NCI-H2196 (cell line): Measurements from ENCODE around the gene SLC25A21.
A peak's percentile ranks its signal among the peaks of the same experiment; 100 is the strongest.

Experiments used
- DNase-seq: peaks from one replicate; lab custom pipeline; 2025; ENCODE audit not compliant: unreplicated experiment; lab: John Stamatoyannopoulos, UW

The SLC25A21 gene

DNA sequence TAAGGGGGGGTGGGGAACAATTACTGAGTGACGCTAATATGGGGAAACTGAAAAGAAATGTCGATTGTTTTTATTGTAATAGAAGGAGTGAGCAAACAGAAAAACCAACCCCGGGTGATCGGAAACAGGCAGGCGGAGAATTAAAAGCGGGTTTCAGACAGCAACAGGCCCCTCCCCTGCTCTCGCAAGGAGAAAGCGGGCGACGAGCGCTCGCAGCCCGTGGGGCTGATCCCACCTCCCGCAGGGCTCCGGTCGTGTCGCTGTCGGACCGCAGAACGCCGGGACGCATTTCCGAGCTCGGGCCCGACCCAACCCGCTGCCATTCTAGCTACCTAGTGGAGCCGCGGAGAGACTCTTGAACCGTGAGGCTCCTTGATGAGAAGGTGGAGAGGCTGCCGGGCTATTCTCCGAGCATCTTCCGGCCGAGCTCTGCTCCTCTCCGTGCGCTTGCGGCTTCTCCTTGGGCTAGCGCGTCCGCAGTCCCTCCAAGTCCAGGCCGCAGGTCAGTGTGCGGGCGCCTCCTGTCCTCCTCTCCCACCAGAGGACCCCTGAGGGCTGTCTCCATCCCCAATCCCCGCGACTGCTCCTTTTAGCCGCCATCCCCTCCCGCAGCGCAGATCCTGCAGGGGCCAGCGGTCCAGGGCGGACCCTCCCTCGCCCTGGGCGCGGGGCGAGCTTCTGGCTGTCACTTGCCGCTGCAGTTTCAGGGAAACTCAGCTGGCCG, 514.8 kb downstream of the SLC25A21 start:
- no peak for DNase-seq

DNA sequence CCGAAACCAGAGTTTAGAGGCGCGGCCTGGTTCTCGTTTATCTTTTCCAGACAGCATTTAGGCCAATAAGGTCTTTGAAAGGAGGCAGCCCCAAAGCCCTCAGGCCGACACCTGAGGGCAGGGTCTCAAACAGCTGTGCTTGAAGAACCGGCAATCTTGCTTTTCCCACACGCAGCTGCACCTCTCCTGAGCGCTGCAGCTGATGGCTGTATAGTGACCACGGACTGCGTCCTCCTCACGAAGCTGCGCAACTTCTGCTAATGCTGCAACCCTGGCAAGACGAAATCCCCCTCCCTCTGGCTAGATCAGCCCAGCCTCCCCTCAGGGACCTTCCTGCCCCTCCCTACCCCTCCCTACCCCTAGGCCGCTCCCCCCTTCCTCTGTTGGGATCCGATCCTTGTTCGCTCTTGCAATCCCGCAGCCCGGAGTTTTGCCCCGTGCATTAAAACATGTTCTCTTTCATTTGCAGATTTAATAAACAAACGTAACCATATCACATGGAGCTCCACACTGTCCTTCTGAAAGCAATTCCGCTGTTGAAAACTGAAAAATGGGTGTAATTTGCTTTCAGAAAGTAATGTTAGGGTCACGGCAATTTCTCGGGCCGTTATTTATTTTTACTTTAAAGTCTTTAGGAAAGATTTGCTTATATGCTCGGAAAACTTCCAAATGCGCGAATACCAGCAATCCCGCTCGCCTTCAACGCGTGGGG, 515.6 kb downstream of the SLC25A21 start:
- no peak for DNase-seq

GRCh38 chr14:36655963-36656686, 516.3 kb downstream of the SLC25A21 start:
- DNase-seq: peak; percentile 65

GRCh38 chr14:36655571-36655962, 516.8 kb downstream of the SLC25A21 start:
- DNase-seq: no peak

- no peak for DNase-seq
Observed at GRCh38 chr14:36654794-36655381, 517.5 kb downstream of the SLC25A21 start.

- DNase-seq: no peak
Observed at GRCh38 chr14:36653962-36654793, 518.2 kb downstream of the SLC25A21 start.

- no peak for DNase-seq
Observed at GRCh38 chr14:36653413-36653812, 519.0 kb downstream of the SLC25A21 start.

DNA sequence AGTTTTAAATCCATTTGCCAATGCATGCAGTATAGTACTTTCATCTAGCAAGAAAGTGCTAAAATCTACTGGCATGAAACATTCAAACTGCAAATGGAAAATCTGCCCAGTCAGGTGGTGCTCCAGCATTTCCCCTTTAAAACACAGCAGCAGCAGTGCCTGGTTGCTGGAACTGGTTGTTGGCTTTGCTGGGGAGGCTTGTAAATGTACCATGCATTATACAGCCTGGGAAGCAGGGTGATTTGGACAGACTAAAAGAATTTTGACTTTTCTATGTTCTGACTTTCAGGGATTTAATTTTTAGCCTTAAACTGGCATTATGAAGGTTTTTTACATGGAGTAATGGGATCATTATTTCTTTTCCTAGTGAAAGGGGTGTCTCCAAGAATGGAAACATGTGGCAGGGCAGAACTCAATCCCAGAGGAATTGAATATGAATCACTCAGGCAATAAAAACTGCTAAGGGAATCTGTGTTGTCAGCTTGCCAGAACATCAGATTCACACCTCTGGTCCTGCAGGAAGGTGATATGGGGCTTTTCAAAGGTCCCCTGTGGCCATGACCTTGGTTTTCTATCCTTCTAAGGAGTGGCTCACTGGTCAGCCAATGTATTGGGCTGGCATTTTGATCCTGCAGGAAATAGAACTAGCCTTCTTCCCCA, 519.7 kb downstream of the SLC25A21 start:
- DNase-seq: no peak

DNA sequence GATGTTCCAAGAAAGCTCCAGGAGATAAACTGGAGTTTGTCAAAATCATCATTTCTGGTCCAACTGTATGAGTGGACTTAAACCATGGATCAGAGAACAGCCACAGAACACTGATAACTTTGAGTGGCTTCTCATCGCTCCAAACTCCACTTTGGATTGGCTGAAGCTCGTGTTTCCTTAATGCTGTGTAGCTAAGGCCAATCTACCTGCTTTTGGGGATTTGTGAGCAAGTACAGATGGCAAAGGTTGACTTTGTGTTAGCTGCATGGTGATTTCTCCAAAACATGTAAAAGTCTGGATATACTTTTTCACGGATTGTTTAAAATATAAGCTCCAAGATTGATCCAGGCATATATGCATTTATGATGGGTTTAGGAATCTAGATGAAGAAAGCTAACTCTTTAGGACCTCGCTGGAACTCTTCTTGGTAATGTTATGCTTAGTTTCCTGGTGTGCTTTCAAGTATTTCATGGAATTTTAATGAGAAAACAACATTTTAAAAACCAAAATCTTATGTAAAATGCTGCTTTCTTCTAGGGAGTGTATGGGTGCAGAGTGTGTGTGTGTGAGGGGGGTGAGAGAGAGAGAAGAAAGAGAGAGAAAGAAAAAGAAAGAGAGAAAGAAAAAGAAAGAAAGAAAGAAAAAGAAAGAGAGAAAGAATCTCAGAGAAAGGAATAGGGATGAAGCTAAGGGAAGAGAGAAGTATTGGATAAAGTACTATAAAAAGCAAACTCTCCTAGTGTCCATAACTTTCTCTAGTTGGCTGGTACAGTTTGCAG, 522.3 kb downstream of the SLC25A21 start:
- no peak for DNase-seq

GRCh38 chr14:36647824-36648753, 524.3 kb downstream of the SLC25A21 start:
- DNase-seq: peak; percentile 73

DNA sequence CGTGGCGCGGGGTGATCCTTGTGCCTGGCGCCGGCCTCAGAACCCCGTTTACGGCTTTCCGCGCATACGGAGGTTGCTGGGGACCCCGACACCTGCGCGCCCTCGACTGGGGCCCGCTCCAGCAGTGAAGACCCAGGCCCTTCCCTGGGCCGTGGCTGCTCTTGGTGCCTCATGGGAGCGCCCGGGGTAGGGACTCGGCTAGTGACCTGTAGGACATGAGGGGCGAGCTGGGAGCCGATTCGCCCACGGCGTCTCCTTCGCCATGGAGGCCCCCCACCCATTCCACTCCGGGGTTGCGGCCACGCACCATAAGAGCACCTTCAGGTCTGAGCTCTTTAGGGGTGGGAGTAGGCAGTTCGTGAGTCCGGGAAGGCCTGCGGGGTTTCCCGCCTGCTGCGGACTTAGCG, 525.0 kb downstream of the SLC25A21 start:
- no peak for DNase-seq

DNA sequence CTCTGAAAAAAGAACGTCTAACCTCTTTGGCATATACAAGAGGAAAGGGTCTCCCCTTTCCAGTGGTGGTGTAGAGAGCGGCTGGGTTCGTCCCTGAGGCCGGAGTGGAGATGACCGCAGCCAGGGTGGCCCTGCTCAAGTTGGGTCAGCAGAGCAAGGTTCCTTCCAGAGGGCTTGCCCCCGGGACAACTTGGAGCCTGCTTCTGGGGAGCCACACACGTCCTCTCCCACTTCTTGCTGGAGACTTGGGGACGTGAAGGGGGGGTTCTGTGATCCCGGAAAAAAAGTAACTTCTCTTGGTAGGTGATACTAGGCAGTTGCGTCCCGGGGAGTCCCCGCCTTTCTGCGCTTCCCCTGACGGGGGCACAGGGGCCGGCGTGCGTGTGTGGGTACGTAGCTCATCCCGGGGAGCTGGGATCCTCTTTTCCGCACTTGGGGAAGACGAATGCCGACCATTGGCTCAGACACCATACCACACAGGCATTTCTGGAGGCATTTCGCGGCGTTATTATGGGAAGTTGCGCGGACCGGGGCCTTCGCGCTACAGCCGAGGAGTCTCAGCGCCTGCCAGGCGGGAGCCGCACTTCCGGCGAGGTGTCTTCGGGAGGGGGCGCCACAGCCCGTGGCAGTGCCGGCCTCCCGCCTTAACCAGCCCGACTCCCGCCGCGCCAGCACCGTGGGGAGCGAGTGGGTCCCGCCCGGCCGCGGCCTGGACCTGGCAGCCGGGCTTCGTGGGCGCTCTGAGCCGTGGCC, 525.6 kb downstream of the SLC25A21 start:
- peak; percentile 54 for DNase-seq

DNA sequence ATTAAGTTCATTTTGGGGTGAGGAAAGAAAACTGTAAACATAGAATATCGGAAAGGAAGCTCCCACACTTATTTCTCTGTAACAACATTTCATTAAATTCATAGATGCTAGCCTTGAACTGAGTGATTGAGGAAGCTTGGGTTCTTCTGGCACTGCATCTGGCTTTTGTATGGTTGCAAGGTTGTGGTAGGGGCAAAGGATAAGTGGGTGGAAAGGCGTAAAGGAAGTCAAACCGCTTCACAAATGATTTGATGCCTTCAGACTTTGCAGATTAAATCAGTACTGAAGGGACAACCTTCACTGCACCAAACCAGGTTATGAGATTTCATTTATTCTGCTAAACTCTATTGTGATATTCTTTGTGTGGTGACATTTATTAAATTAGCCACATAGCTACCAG, 538.8 kb downstream of the SLC25A21 start:
- no peak for DNase-seq
